ENCODE results near the gene PTRH1. TPM values are rescaled to one million over a fixed set of nuclear protein-coding genes. Genes with fewer than 3 reads are reported as not detected.
A peak's percentile ranks its signal among the peaks of the same experiment; 100 is the strongest.

Gene PTRH1
- 10 to 100 TPM; 19.0 to 26.2 (median 23.3) TPM for total RNA-seq

GRCh38 chr9:127715470-127716337, at the start of gene PTRH1, which contains the start of gene TTC16:
Gene PTRH1, minus strand, starts transcription at chr9:127715663. Its CDS starts 24 bp downstream, at chr9:127715639.
Gene TTC16, plus strand, starts transcription at chr9:127716079. Its CDS starts 67 bp downstream, at chr9:127716146.
- DNase-seq (ENCODE audit: low spot score in 2 of 2), result peak; percentile 96 to 98
- H3K36me3 ChIP-seq, result no peaks in the 10 kb centered on the region
- H3K4me1 ChIP-seq, result peaks cover 3 to 5% of the 10 kb centered on the region in 2 donors
- no peaks in the 10 kb centered on the region for H3K9me3 ChIP-seq
- no peak for TF ChIP-seq CTCF (IDR thresholded peaks at IDR 0.05)
- TF ChIP-seq POLR2AphosphoS5 (IDR thresholded peaks at IDR 0.05), result peak; percentile 87 to 91 (median 90)
- peak; percentile 19 for TF ChIP-seq POLR2A (IDR thresholded peaks at IDR 0.05)
- no peaks in the 10 kb centered on the region for H3K27me3 ChIP-seq
- intact Hi-C loops (cut with DNase I; ENCODE audit: low total_unique reads), result no loop called here
- peak within 1 kb of the TSS; percentile 86 to 87 for H3K27ac ChIP-seq
- peak within 1 kb of the TSS; percentile 73 to 88 (median 75) for H3K4me3 ChIP-seq

- no peaks in the 10 kb centered on the region for H3K27me3 ChIP-seq
- intact Hi-C loops (cut with DNase I; ENCODE audit: low total_unique reads), result no loop called here
- H3K27ac ChIP-seq, result peak overlapping the region; percentile 17 to 84
- H3K36me3 ChIP-seq, result no peaks in the 10 kb centered on the region
- H3K4me3 ChIP-seq, result no peak overlapping the region
- TF ChIP-seq POLR2AphosphoS5 (IDR thresholded peaks at IDR 0.05) (peak in 2 of 3 donors; percentile 73 to 84), CTCF (IDR thresholded peaks at IDR 0.05) (peak in 1 of 3 donors; percentile 16), POLR2A (IDR thresholded peaks at IDR 0.05) (no peak)
- no peaks in the 10 kb centered on the region for H3K4me1 ChIP-seq
- no peak for DNase-seq (ENCODE audit: low spot score in 2 of 2)
- H3K9me3 ChIP-seq, result no peaks in the 10 kb centered on the region
Observed at GRCh38 chr9:127763918-127764384, 48.5 kb upstream of the PTRH1 start.

- Histone ChIP-seq H3K36me3 (no peaks in the 10 kb centered on the region), H3K27me3 (no peaks in the 10 kb centered on the region), H3K27ac (peak overlapping the region in 1 of 2 donors; percentile 84), H3K4me1 (no peaks in the 10 kb centered on the region), H3K9me3 (no peaks in the 10 kb centered on the region), H3K4me3 (peak overlapping the region in 1 of 3 donors; percentile 37)
- intact Hi-C loops (cut with DNase I; ENCODE audit: low total_unique reads), result no loop called here
- no peak for DNase-seq (ENCODE audit: low spot score in 2 of 2)
- TF ChIP-seq POLR2A (IDR thresholded peaks at IDR 0.05) (no peak), POLR2AphosphoS5 (IDR thresholded peaks at IDR 0.05) (peak in 1 of 3 donors; percentile 21)
Observed at GRCh38 chr9:127762111-127762676, 46.7 kb upstream of the PTRH1 start.

- no peak for DNase-seq (ENCODE audit: low spot score in 2 of 2)
- H3K4me1 ChIP-seq, result no peaks in the 10 kb centered on the region
- peak overlapping the region in 1 of 3 donors; percentile 37 for H3K4me3 ChIP-seq
- H3K27me3 ChIP-seq, result no peaks in the 10 kb centered on the region
- peak overlapping the region in 1 of 2 donors; percentile 84 for H3K27ac ChIP-seq
- H3K9me3 ChIP-seq, result no peaks in the 10 kb centered on the region
- intact Hi-C loops (cut with DNase I; ENCODE audit: low total_unique reads), result no loop called here
- H3K36me3 ChIP-seq, result no peaks in the 10 kb centered on the region
- no peak for TF ChIP-seq POLR2AphosphoS5 (IDR thresholded peaks at IDR 0.05)
Observed at GRCh38 chr9:127761491-127761956, 46.1 kb upstream of the PTRH1 start.

GRCh38 chr9:127761061-127761460, 45.6 kb upstream of the PTRH1 start:
- Histone ChIP-seq H3K9me3 (no peaks in the 10 kb centered on the region), H3K36me3 (no peaks in the 10 kb centered on the region), H3K27ac (peak overlapping the region in 1 of 2 donors; percentile 84), H3K27me3 (peaks cover 0 to 3% of the 10 kb centered on the region in 2 donors), H3K4me3 (no peak overlapping the region), H3K4me1 (no peaks in the 10 kb centered on the region)
- TF ChIP-seq POLR2AphosphoS5 (IDR thresholded peaks at IDR 0.05) (no peak), CTCF (IDR thresholded peaks at IDR 0.05) (no peak), POLR2A (IDR thresholded peaks at IDR 0.05) (no peak)
- no peak for DNase-seq (ENCODE audit: low spot score in 2 of 2)
- intact Hi-C loops (cut with DNase I; ENCODE audit: low total_unique reads), result no loop called here
